HG03565 (cell line): ENCODE data around the gene KRT10.
"Not testable (repeated sequence)": the region's sequence is repeated elsewhere in the genome, so short reads cannot be mapped to it uniquely, and the experiment has no call there.

Experiments
- ATAC-seq: cut with Tn5 transposase; IDR thresholded peaks from one replicate; pipeline ENCODE4 v1.9.1; 2021; ENCODE audit warnings: mild to moderate bottlenecking, moderate library complexity; ENCODE audit not compliant: unreplicated experiment

Gene KRT10

GRCh38 chr17:40833882-40834281 is 11.5 kb upstream of the KRT10 start:
- no peak for ATAC-seq

- ATAC-seq = no peak
These were observed 10.4 kb upstream of the KRT10 start for GRCh38 chr17:40832840-40833239.

- ATAC-seq = no peak
These were observed 7.8 kb upstream of the KRT10 start for GRCh38 chr17:40830085-40830776.

GRCh38 chr17:40828454-40829044 is 6.1 kb upstream of the KRT10 start:
- ATAC-seq = no peak

GRCh38 chr17:40827746-40828453 is 5.5 kb upstream of the KRT10 start:
- ATAC-seq = no peak

- no peak for ATAC-seq
These were observed 3.2 kb upstream of the KRT10 start for GRCh38 chr17:40825599-40825998.

GRCh38 chr17:40824015-40824832 is 1.8 kb upstream of the KRT10 start:
- ATAC-seq = no peak

- no peak for ATAC-seq
These were observed 878 bp downstream of the KRT10 start for GRCh38 chr17:40821536-40821935.

GRCh38 chr17:40820228-40820838 is 2.1 kb downstream of the KRT10 start:
- ATAC-seq = no peak

- no peak for ATAC-seq
These were observed 2.8 kb downstream of the KRT10 start for GRCh38 chr17:40819528-40820125.

GRCh38 chr17:40818733-40819527 is 3.5 kb downstream of the KRT10 start:
- peak; percentile 44 for ATAC-seq

- ATAC-seq = no peak
These were observed 4.1 kb downstream of the KRT10 start for GRCh38 chr17:40818343-40818732.

GRCh38 chr17:40817103-40817682 is 5.2 kb downstream of the KRT10 start:
- no peak for ATAC-seq

GRCh38 chr17:40816569-40816968 is 5.8 kb downstream of the KRT10 start:
- ATAC-seq = no peak

- no peak for ATAC-seq
These were observed 7.0 kb downstream of the KRT10 start for GRCh38 chr17:40815381-40815780.

GRCh38 chr17:40814657-40815056 is 7.8 kb downstream of the KRT10 start:
- not testable (repeated sequence) for ATAC-seq

GRCh38 chr17:40813804-40814203 is 8.6 kb downstream of the KRT10 start:
- no peak for ATAC-seq

- no peak for ATAC-seq
These were observed 9.8 kb downstream of the KRT10 start for GRCh38 chr17:40812639-40813038.

GRCh38 chr17:40810494-40810893 is 11.9 kb downstream of the KRT10 start:
- ATAC-seq = no peak
